Keratinocyte (primary cell): Measurements from ENCODE around the gene PTPN5. TPM values are rescaled to one million over a fixed set of nuclear protein-coding genes. Genes with fewer than 3 reads are reported as not detected.

Experiments used
- DNase-seq: peaks from one replicate; pipeline ENCODE4 v3.0.0-alpha.2; 2011; ENCODE audit warnings: low read depth, missing footprints, low spot score
- FAIRE-seq: peaks from 2 replicates; lab custom pipeline; 2011; peaks lifted over from hg19 to GRCh38; lab: Jason Lieb, UNC
- H2AFZ ChIP-seq: 2 replicates; pipeline ENCODE4 v1.6.0; 2012; ENCODE audit warnings: low read length, control low read depth, inconsistent platforms; ENCODE audit not compliant: control insufficient read depth
- H3K27ac ChIP-seq: 2 replicates; pipeline ENCODE4 v1.5.1; 2011; ENCODE audit warnings: low read length; ENCODE audit not compliant: control insufficient read depth, insufficient read depth
- H3K27me3 ChIP-seq: 3 replicates; pipeline ENCODE4 v1.6.0; 2011; ENCODE audit warnings: low read length; ENCODE audit not compliant: control insufficient read depth, insufficient read depth; ENCODE audit errors: extremely low read depth
- H3K36me3 ChIP-seq, 2 experiments: 2 replicates in 1 of 2; 3 replicates in 1 of 2; pipeline ENCODE4 v1.5.1; 2011; ENCODE audit warnings: low read length in 2 of 2, mild to moderate bottlenecking in 1 of 2; ENCODE audit not compliant: control insufficient read depth in 2 of 2, insufficient read depth in 2 of 2; ENCODE audit errors: extremely low read depth in 1 of 2
- H3K4me1 ChIP-seq: 3 replicates; pipeline ENCODE4 v1.5.1; 2011; ENCODE audit warnings: low read length; ENCODE audit not compliant: control insufficient read depth, insufficient read depth; ENCODE audit errors: extremely low read depth
- H3K4me2 ChIP-seq: 3 replicates; pipeline ENCODE4 v1.6.0; 2011; ENCODE audit warnings: low read depth, low read length; ENCODE audit not compliant: control insufficient read depth, insufficient read depth; ENCODE audit errors: extremely low read depth
- H3K4me3 ChIP-seq, 3 experiments: fragments of 200-600 bp in 1 of 3; sonication (generic) in 1 of 3; 2 replicates in 2 of 3; 3 replicates in 1 of 3; pipeline ENCODE4 v1.5.1; 2011 to 2016; ENCODE audit warnings: low read length in 3 of 3, mild to moderate bottlenecking in 3 of 3, control low read depth in 2 of 3, inconsistent platforms in 1 of 3, low read depth in 1 of 3, mixed read lengths in 1 of 3, mixed run types in 1 of 3, moderate library complexity in 1 of 3; ENCODE audit not compliant: control insufficient read depth in 2 of 3, insufficient read depth in 2 of 3; ENCODE audit errors: extremely low read depth in 1 of 3
- H3K79me2 ChIP-seq: 2 replicates; pipeline ENCODE4 v1.6.0; 2012; ENCODE audit warnings: low read length; ENCODE audit not compliant: control insufficient read depth, insufficient read depth
- H3K9ac ChIP-seq: 3 replicates; pipeline ENCODE4 v1.6.0; 2011; ENCODE audit warnings: low read length; ENCODE audit not compliant: control insufficient read depth, insufficient read depth; ENCODE audit errors: extremely low read depth
- H3K9me1 ChIP-seq: 3 replicates; pipeline ENCODE4 v1.6.0; 2011; ENCODE audit warnings: low read length; ENCODE audit not compliant: control insufficient read depth, insufficient read depth; ENCODE audit errors: extremely low read depth
- H3K9me3 ChIP-seq: 2 replicates; pipeline ENCODE4 v1.5.1; 2012; ENCODE audit warnings: low read depth, low read length; ENCODE audit not compliant: control insufficient read depth
- H4K20me1 ChIP-seq: 3 replicates; pipeline ENCODE4 v1.6.0; 2011; ENCODE audit warnings: low read length; ENCODE audit not compliant: control insufficient read depth, insufficient read depth; ENCODE audit errors: extremely low read depth
- CTCF ChIP-seq, 3 experiments: IDR thresholded peaks in 1 of 3; conservative IDR thresholded peaks in 1 of 3; optimal IDR thresholded peaks in 1 of 3; 2 replicates in 2 of 3; 3 replicates in 1 of 3; pipeline versions ENCODE3 to v1.5.1; 2011; ENCODE audit warnings: low read length in 3 of 3, mild to moderate bottlenecking in 3 of 3, moderate library complexity in 2 of 3, control low read depth in 1 of 3, inconsistent platforms in 1 of 3; ENCODE audit not compliant: insufficient read depth in 2 of 3; ENCODE audit errors: extremely low read depth in 1 of 3
- EZH2 ChIP-seq: IDR thresholded peaks from one replicate; pipeline ENCODE4 v1.6.1; 2012; ENCODE audit warnings: inconsistent platforms, mild to moderate bottlenecking, low read length, moderate library complexity
- dilution Hi-C: fragments of 300-500 bp; cut with MboI; formaldehyde crosslinking; loops from one replicate; pipeline ENCODE4 v1.7.0; 2020; ENCODE audit warnings: low sequenced_read_pairs; ENCODE audit not compliant: extremely low pct_ligation_motif_present
- polyA plus RNA-seq, 5 experiments: library from polyadenylated mRNA; depleted of rRNA in 3 of 5; stranded (reverse) in 3 of 5; stranded (forward) in 1 of 5; unstranded in 1 of 5; fragments of >200 nt; gene quantifications; 1 replicate in 1 of 5; 2 replicates in 3 of 5; 3 replicates in 1 of 5; pipeline versions ENCODE4 v1.2.1 to v1.2.3, GENCODE V29; 2011 to 2012; ENCODE audit warnings: missing spikeins in 2 of 5, low read depth in 1 of 5, low replicate concordance in 1 of 5

The PTPN5 gene
- polyA plus RNA-seq, 1 donor (not counting 4 experiments of a cell fraction or from before 2014, with no cell fraction given) = not detected

- H3K79me2 ChIP-seq = no peaks in the 10 kb centered on the region
- TF ChIP-seq CTCF (optimal IDR thresholded peaks at IDR 0.05 in 1 of 3, IDR thresholded peaks at IDR 0.05 in 1 of 3, conservative IDR thresholded peaks at IDR 0.05 in 1 of 3; ENCODE audit: extremely low read depth in 1 of 3, insufficient read depth in 2 of 3, low read length in 3 of 3) (no peak), EZH2 (no peak)
- H3K9me3 ChIP-seq = no peaks in the 10 kb centered on the region
- no peak overlapping the region for H3K27ac ChIP-seq
- H3K9me1 ChIP-seq = no peaks in the 10 kb centered on the region
- no peaks in the 10 kb centered on the region for H4K20me1 ChIP-seq
- peaks cover 4% of the 10 kb centered on the region for H3K4me1 ChIP-seq
- H3K4me3 ChIP-seq = no peak overlapping the region
- no peak overlapping the region for H3K9ac ChIP-seq
- no peaks in the 10 kb centered on the region for H3K27me3 ChIP-seq
- H3K4me2 ChIP-seq = no peak overlapping the region
- no peak for FAIRE-seq
- dilution Hi-C loops = no loop called here
- DNase-seq = no peak
- H2AFZ ChIP-seq = no peak overlapping the region
- no peaks in the 10 kb centered on the region for H3K36me3 ChIP-seq
These were observed 62.9 kb downstream of the PTPN5 start for GRCh38 chr11:18728658-18729057.

- Histone ChIP-seq H3K36me3 (no peaks in the 10 kb centered on the region), H3K9me3 (no peaks in the 10 kb centered on the region), H3K9me1 (no peaks in the 10 kb centered on the region), H4K20me1 (no peaks in the 10 kb centered on the region), H3K79me2 (no peaks in the 10 kb centered on the region), H3K4me2 (no peak overlapping the region), H3K27ac (no peak overlapping the region), H3K4me1 (peaks cover 4% of the 10 kb centered on the region), H3K27me3 (no peaks in the 10 kb centered on the region), H3K9ac (no peak overlapping the region), H2AFZ (no peak overlapping the region), H3K4me3 (no peak overlapping the region)
- peak; percentile 78 to 89 (median 87) for TF ChIP-seq CTCF (optimal IDR thresholded peaks at IDR 0.05 in 1 of 3, IDR thresholded peaks at IDR 0.05 in 1 of 3, conservative IDR thresholded peaks at IDR 0.05 in 1 of 3; ENCODE audit: extremely low read depth in 1 of 3, insufficient read depth in 2 of 3, low read length in 3 of 3)
- TF ChIP-seq EZH2 = no peak
- dilution Hi-C loops = no loop called here
- DNase-seq (no peak), FAIRE-seq (peak; percentile 5)
These were observed 63.9 kb downstream of the PTPN5 start for GRCh38 chr11:18727479-18728236.
